Loucy (cell line): Measurements from ENCODE around the gene ZNF276.

ENCODE experiments used
- H2AFZ ChIP-seq: fragments of 200-600 bp; sonication (generic); 2 replicates; pipeline ENCODE4 v1.6.0; 2016; ENCODE audit warnings: antibody characterized with exemption, mild to moderate bottlenecking, low read length, moderate library complexity
- H3F3A ChIP-seq: fragments of 200-600 bp; 2 replicates; pipeline ENCODE4 v1.6.0; 2016; ENCODE audit warnings: antibody characterized with exemption, low read depth, mild to moderate bottlenecking
- H3K27me3 ChIP-seq: fragments of 200-600 bp; sonication (generic); 2 replicates; pipeline ENCODE4 v1.6.1; 2014; ENCODE audit warnings: low read length, mild to moderate bottlenecking; ENCODE audit not compliant: insufficient read depth, poor library complexity, severe bottlenecking
- H3K36me3 ChIP-seq: fragments of 200-600 bp; sonication (generic); 2 replicates; pipeline ENCODE4 v1.6.1; 2016; ENCODE audit warnings: low read length; ENCODE audit not compliant: insufficient read depth
- H3K4me1 ChIP-seq: fragments of 200-600 bp; sonication (generic); 2 replicates; pipeline ENCODE4 v1.5.1; 2014; ENCODE audit warnings: low read length, mild to moderate bottlenecking; ENCODE audit not compliant: insufficient read depth, poor library complexity, severe bottlenecking
- H3K4me2 ChIP-seq: fragments of 200-600 bp; sonication (generic); 2 replicates; pipeline ENCODE4 v1.6.0; 2014; ENCODE audit warnings: antibody characterized with exemption, low read length, low read depth, mild to moderate bottlenecking; ENCODE audit not compliant: poor library complexity, severe bottlenecking
- H3K4me3 ChIP-seq: fragments of 200-600 bp; sonication (generic); 2 replicates; pipeline ENCODE4 v1.5.1; 2014; ENCODE audit warnings: low read length, mild to moderate bottlenecking, mixed read lengths; ENCODE audit not compliant: poor library complexity, severe bottlenecking
- H3K79me2 ChIP-seq: fragments of 200-600 bp; sonication (generic); 2 replicates; pipeline ENCODE4 v1.6.1; 2014; ENCODE audit warnings: low read length; ENCODE audit not compliant: insufficient read depth
- H3K9ac ChIP-seq: fragments of 200-600 bp; sonication (generic); 2 replicates; pipeline ENCODE4 v1.6.0; 2014; ENCODE audit warnings: mild to moderate bottlenecking, low read depth, low read length, moderate library complexity; ENCODE audit not compliant: poor library complexity, severe bottlenecking
- H3K9me2 ChIP-seq: fragments of 200-600 bp; sonication (generic); replicated peaks from 2 replicates; pipeline ENCODE4 v1.6.1; 2016; ENCODE audit warnings: low read depth, low read length, mixed read lengths
- H3K9me3 ChIP-seq: fragments of 200-600 bp; sonication (generic); 2 replicates; pipeline ENCODE4 v1.6.1; 2014; ENCODE audit warnings: mild to moderate bottlenecking, antibody characterized with exemption, low read length, low read depth; ENCODE audit not compliant: insufficient read depth
- H4K20me1 ChIP-seq: fragments of 200-600 bp; sonication (generic); 2 replicates; pipeline ENCODE4 v1.6.0; 2014; ENCODE audit warnings: antibody characterized with exemption, low read length, mild to moderate bottlenecking; ENCODE audit not compliant: insufficient read depth, poor library complexity, severe bottlenecking
- EZH2phosphoT487 ChIP-seq: fragments of 200-600 bp; IDR thresholded peaks from 2 replicates; pipeline ENCODE4 v1.6.1; 2018; ENCODE audit warnings: antibody characterized with exemption, mild to moderate bottlenecking, moderate library complexity, borderline replicate concordance
- TF ChIP-seq, protein P1 (sequence below): fragments of 200-600 bp; sonication (generic); conservative IDR thresholded peaks from 2 replicates; pipeline ENCODE4 v1.5.1; 2014; ENCODE audit warnings: mild to moderate bottlenecking, antibody characterized with exemption, low read length

The ZNF276 gene

DNA sequence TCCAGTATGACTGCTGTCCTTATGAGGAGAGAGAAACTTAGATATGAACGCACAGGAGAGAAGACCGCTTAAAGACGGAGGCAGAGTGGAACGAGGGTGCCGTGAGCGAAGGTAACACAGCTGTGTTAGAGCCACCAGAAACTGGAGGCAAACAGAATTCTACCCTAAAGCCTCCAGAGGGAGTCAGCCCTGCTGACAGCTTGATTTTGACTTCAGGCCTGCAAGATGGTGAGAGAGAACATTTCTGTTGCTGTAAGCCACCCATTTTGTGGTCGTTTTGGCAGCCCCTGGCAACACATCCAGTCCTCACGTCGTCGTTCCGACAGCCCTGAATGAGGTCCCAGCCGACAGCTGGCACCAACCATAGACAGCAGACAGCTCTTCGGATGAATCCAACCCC, 17.1 kb upstream of the ZNF276 start:
- Histone ChIP-seq H3K36me3 (no peaks in the 10 kb centered on the region), H3K79me2 (no peaks in the 10 kb centered on the region), H3K4me3 (no peak overlapping the region), H2AFZ (no peak overlapping the region), H3F3A (no peaks in the 10 kb centered on the region), H3K9ac (no peak overlapping the region), H3K9me2 (no peaks in the 10 kb centered on the region), H3K9me3 (no peaks in the 10 kb centered on the region), H3K4me2 (no peak overlapping the region), H4K20me1 (no peaks in the 10 kb centered on the region), H3K4me1 (peaks cover 2% of the 10 kb centered on the region), H3K27me3 (no peaks in the 10 kb centered on the region)
- no peak for TF ChIP-seq EZH2phosphoT487
- TF ChIP-seq, protein P1, sequence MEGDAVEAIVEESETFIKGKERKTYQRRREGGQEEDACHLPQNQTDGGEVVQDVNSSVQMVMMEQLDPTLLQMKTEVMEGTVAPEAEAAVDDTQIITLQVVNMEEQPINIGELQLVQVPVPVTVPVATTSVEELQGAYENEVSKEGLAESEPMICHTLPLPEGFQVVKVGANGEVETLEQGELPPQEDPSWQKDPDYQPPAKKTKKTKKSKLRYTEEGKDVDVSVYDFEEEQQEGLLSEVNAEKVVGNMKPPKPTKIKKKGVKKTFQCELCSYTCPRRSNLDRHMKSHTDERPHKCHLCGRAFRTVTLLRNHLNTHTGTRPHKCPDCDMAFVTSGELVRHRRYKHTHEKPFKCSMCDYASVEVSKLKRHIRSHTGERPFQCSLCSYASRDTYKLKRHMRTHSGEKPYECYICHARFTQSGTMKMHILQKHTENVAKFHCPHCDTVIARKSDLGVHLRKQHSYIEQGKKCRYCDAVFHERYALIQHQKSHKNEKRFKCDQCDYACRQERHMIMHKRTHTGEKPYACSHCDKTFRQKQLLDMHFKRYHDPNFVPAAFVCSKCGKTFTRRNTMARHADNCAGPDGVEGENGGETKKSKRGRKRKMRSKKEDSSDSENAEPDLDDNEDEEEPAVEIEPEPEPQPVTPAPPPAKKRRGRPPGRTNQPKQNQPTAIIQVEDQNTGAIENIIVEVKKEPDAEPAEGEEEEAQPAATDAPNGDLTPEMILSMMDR: no peak

DNA sequence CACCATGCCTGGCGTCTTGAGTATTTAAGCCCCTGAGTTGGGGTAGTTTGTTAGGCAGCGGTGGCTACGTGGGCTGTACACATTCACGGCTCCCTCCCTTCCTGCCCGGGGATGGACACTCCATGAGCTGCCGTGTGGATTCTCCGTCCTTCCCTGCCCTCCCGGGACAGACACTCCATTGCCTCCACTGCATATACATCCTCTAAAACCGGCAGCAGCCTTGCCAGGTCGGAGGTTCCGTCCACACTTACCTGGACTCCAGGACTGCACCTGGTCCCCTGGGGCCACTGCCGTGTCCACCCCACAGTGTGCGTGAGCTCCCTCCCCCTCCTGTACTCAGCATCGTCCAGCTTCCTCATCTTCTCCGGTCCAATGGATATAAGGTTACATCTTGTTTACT, 16.3 kb upstream of the ZNF276 start:
- Histone ChIP-seq H3K4me1 (peaks cover 2% of the 10 kb centered on the region), H3K36me3 (no peaks in the 10 kb centered on the region), H3K9ac (no peak overlapping the region)

DNA sequence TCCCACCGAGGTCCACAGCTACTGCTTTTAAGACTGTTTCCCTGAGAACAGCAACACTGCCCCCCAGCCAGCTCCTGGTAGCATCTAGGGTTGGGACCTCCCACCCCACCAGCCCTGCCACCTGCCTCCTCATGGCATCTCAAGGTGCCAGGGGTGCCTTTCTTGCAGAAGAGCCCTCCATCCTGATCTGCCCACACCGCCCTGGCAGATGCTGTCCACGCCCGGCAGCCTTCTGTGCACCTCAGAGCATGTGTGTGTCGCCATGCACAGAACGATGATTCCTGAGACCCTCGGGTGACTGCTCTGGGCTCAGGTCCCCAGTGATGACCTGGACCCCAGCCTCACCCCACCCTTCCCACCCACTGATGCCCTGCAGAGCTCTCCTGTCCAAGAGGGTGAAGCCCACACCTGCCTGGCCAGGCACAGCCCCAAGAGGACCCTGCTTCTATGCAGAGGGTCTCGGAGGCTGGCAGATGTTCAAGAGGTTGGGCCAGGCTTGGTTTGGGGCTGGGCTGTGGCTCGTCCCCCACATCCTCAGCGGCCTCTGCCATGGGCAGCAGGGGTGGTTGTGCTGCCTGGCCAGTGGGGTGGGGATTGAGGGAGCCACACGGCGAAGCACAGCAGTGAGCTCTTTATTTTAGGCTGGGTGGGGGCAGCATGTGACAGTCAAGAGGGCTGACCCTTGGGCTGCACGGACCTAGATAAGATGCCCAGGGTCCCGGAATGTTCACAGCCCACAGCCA, 14.6 kb upstream of the ZNF276 start:
- Histone ChIP-seq H3K9ac (no peak overlapping the region), H3K4me1 (peaks cover 2% of the 10 kb centered on the region), H3K27me3 (no peaks in the 10 kb centered on the region), H2AFZ (peak overlapping the region; percentile 30; the same call in 1 of the 2 replicates), H3K4me3 (peak overlapping the region; percentile 35), H3K9me3 (no peaks in the 10 kb centered on the region), H3K79me2 (no peaks in the 10 kb centered on the region), H3K36me3 (no peaks in the 10 kb centered on the region), H3K4me2 (peak overlapping the region; percentile 57), H4K20me1 (no peaks in the 10 kb centered on the region), H3K9me2 (no peaks in the 10 kb centered on the region), H3F3A (no peaks in the 10 kb centered on the region)
- no peak for TF ChIP-seq EZH2phosphoT487
- TF ChIP-seq, protein P1: no peak

More for the DNA sequence above, 16.3 kb upstream of the ZNF276 start:
- Histone ChIP-seq H3K9me2 (no peaks in the 10 kb centered on the region), H3K4me2 (no peak overlapping the region), H3K27me3 (no peaks in the 10 kb centered on the region), H3F3A (no peaks in the 10 kb centered on the region), H3K4me3 (no peak overlapping the region), H4K20me1 (no peaks in the 10 kb centered on the region), H2AFZ (no peak overlapping the region), H3K79me2 (no peaks in the 10 kb centered on the region), H3K9me3 (no peaks in the 10 kb centered on the region)
- TF ChIP-seq EZH2phosphoT487: no peak

DNA sequence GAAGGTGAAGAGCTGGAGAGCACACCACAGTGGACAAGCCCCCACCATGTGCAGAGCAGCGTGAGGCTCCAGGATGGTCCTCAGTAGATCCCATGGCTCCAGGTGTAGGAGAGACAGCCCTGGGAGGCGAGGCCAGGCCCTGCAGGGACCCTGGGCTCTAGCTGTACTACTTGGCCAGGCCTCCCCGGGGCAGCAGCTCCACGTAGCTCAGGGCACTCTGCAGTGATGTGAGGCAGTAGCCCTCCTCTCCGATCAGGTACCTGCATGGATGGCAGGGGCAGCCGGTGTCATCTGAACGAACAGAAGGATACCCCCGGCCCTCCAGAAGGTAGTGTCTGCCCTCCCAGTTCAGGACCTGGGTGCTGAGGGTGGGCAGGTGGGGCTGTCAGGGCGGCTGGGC, 13.6 kb upstream of the ZNF276 start:
- H3F3A ChIP-seq: no peaks in the 10 kb centered on the region
- no peaks in the 10 kb centered on the region for H3K9me2 ChIP-seq
- no peak overlapping the region for H3K4me3 ChIP-seq
- H3K4me2 ChIP-seq: no peak overlapping the region
- H3K9me3 ChIP-seq: no peaks in the 10 kb centered on the region
- no peaks in the 10 kb centered on the region for H3K27me3 ChIP-seq
- no peak overlapping the region for H3K9ac ChIP-seq
- no peaks in the 10 kb centered on the region for H4K20me1 ChIP-seq
- TF ChIP-seq, protein P1: no peak
- TF ChIP-seq EZH2phosphoT487: no peak
- H3K4me1 ChIP-seq: no peaks in the 10 kb centered on the region
- no peaks in the 10 kb centered on the region for H3K36me3 ChIP-seq
- no peaks in the 10 kb centered on the region for H3K79me2 ChIP-seq
- H2AFZ ChIP-seq: no peak overlapping the region
